ENCODE results near the gene ELL. TPM values are rescaled to one million over a fixed set of nuclear protein-coding genes. Genes with fewer than 3 reads are reported as not detected.

Gene ELL
- total RNA-seq, 4 donors from 2014 or later = 5.9 to 12.8 (median 9.9) TPM

DNA sequence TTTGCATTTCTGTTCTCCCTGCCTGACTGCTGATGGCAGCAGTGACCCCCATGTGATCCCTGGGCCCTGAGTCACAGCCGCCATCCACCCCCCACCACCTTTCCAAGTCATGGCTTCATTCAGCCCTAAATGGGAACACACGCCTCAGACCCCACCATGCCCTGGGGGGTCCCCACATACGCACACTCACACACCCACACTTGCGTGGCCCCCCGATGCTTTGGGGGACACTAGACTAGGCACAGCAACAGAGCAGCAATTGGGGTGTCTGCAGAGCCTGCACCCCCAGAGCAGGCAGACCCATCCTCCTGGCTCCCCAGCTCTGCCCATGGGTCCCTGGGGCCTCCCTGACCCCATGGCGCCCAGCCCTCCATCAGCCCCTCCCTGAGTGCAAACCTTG is 78.5 kb downstream of the ELL start:
- 94 to 95% methylated on average over 4 to 5 of the region's 6 CpGs for WGBS, 2 donors
- Histone ChIP-seq H3K9me3 (no peaks in the 10 kb centered on the region), H3K4me3 (no peak overlapping the region), H3K27ac (no peak overlapping the region), H3K27me3 (no peaks in the 10 kb centered on the region), H3K4me1 (peaks cover 2 to 16% (median 16%) of the 10 kb centered on the region in 3 donors), H3K36me3 (peaks cover 29 to 58% (median 39%) of the 10 kb centered on the region in 3 donors)
- DNase-seq = no peak
- intact Hi-C loops (cut with DNase I) = no loop called here
- TF ChIP-seq POLR2A (IDR thresholded peaks at IDR 0.05) = no peak
- TF ChIP-seq, protein P1, sequence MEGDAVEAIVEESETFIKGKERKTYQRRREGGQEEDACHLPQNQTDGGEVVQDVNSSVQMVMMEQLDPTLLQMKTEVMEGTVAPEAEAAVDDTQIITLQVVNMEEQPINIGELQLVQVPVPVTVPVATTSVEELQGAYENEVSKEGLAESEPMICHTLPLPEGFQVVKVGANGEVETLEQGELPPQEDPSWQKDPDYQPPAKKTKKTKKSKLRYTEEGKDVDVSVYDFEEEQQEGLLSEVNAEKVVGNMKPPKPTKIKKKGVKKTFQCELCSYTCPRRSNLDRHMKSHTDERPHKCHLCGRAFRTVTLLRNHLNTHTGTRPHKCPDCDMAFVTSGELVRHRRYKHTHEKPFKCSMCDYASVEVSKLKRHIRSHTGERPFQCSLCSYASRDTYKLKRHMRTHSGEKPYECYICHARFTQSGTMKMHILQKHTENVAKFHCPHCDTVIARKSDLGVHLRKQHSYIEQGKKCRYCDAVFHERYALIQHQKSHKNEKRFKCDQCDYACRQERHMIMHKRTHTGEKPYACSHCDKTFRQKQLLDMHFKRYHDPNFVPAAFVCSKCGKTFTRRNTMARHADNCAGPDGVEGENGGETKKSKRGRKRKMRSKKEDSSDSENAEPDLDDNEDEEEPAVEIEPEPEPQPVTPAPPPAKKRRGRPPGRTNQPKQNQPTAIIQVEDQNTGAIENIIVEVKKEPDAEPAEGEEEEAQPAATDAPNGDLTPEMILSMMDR (IDR thresholded peaks at IDR 0.05) = no peak

DNA sequence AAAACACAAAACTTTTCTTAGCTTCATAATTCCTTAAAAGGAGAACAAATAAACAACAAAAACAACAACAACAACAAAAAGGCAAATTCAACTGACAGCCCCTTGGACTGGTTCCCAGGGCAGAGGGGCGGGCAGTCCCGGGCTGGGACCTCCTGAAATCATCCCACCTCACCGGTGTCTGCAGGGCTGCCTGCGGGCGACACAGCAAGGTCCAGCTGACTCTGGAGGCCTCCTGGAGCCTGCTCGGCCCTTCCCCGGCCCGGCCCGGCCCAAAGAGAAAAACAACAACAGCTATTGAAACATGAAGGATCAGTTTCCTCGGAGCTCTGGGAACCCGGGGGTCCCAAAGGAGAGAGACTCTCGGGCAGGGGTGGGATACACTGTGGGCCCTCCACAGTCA is 78.9 kb downstream of the ELL start:
- WGBS, 2 donors = 85 to 97% methylated on average over 5 to 7 of the region's 12 CpGs
- no peak for DNase-seq
- H3K27ac ChIP-seq = no peak overlapping the region
- peaks cover 0 to under 1% (median 0%) of the 10 kb centered on the region in 4 donors for H3K27me3 ChIP-seq
- no peak overlapping the region for H3K4me3 ChIP-seq
- no peaks in the 10 kb centered on the region for H3K9me3 ChIP-seq
- intact Hi-C loops (cut with DNase I) = no loop called here
- H3K4me1 ChIP-seq = peaks cover 7 to 21% (median 20%) of the 10 kb centered on the region in 3 donors
- H3K36me3 ChIP-seq = peaks cover 29 to 53% (median 34%) of the 10 kb centered on the region in 3 donors
- TF ChIP-seq, protein P1 (IDR thresholded peaks at IDR 0.05) = no peak
- no peak for TF ChIP-seq POLR2A (IDR thresholded peaks at IDR 0.05)

DNA sequence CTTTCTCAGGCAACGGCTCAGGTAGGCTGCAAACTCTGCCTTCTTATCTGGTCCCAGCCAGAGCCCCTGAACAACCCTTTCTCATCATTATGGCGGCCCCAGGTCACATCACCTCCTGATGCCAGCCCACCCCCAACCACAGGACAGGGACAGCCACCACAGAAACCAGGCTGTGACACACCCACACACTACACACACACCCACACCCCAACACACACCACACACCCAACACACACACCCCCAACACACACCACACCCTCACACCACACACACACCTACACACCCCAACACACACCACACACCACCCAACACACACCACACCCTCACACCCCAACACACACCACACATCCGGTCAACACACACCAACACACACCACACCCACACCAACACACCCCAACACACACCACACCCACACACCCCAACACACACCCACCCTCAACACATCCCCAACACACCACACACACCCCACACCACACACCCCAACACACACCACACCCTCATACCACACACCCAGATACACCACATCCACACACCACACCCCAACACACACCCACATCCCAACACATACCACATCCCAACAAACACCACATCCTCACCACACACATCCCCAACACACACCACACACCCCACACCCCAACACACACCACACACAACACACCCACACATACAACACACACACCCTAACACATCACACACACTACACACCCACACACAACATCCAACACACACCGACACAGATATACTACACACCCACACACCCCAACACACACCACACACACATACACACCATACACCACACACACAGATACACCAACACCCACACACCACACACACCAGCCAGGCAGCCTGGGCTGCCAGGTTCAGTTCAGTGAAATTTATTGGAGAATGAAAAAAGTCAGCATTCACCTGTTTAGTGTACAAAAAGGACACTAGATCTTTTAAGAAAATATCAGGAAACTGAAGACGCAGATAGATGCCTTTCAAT is 79.8 kb downstream of the ELL start:
- intact Hi-C loops (cut with DNase I) = no loop called here
- no peak for TF ChIP-seq POLR2A (IDR thresholded peaks at IDR 0.05)
- TF ChIP-seq, protein P1 (IDR thresholded peaks at IDR 0.05) = no peak
- 71 to 73% methylated on average over 3 to 5 of the region's 5 CpGs for WGBS, 2 donors

DNA sequence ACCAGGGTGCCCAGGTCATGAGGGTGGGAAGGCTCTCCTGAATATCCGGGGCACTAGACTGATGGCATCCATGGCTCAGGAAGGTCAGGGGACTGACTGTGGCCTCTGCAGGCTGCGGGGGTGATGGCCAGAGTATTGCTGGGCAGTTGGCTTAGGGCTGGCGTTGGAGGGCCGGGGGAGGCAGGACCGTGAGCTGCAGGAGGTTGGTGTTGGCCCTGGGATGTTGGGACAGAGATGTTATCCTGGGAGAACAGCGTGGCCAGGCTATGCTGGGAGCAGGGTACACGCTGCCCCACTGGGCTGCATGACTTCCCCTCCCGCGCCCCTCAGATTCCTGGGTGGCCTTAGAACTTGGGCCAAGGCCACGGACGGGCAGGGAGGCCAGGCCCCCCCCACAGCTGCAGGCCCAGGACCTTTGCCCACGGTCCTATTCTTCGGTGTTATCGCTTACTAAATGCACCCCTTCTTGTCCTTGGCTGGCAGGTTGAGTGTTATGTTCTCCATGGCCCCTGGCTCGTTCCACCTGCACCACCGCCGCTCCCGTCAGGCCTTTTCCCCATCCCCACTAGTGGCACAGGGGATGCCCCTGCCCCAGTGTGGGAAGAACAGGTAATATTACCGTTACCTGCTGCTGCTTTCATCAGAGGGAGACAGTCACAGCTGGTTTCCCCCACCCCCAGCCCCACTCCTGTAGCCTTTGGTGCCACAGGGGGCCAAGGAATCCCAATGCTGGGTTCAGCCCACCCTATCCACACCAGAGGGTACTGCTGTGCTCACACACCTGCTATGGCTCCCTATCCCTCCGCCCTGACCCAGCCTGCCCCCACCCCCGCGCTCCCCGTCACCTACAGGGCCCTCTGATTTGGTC is 80.7 kb downstream of the ELL start:
- peaks cover 0 to 16% (median 0%) of the 10 kb centered on the region in 4 donors for H3K27me3 ChIP-seq
- peaks cover 17 to 35% (median 28%) of the 10 kb centered on the region in 3 donors for H3K36me3 ChIP-seq
- no peak overlapping the region for H3K27ac ChIP-seq
- intact Hi-C loops (cut with DNase I) = no loop called here
- DNase-seq = no peak
- H3K4me3 ChIP-seq = no peak overlapping the region
- H3K4me1 ChIP-seq = peaks cover 20 to 39% (median 34%) of the 10 kb centered on the region in 3 donors
- H3K9me3 ChIP-seq = no peaks in the 10 kb centered on the region
- 75 to 87% methylated on average over 13 of the region's 23 CpGs for WGBS, 2 donors
- no peak for TF ChIP-seq POLR2A (IDR thresholded peaks at IDR 0.05)
- TF ChIP-seq, protein P1 (IDR thresholded peaks at IDR 0.05) = no peak

More for the DNA sequence above, 79.8 kb downstream of the ELL start:
- Histone ChIP-seq H3K27ac (no peak overlapping the region), H3K27me3 (peaks cover 0 to 9% (median 0%) of the 10 kb centered on the region in 4 donors), H3K4me3 (no peak overlapping the region), H3K4me1 (peaks cover 14 to 30% (median 26%) of the 10 kb centered on the region in 3 donors), H3K36me3 (peaks cover 26 to 45% (median 33%) of the 10 kb centered on the region in 3 donors), H3K9me3 (no peaks in the 10 kb centered on the region)
- no peak for DNase-seq

All from esophagus squamous epithelium (tissue), 5 donors.